ENCODE measurements around the gene ZNF750. TPM values are rescaled to one million over a fixed set of nuclear protein-coding genes. Genes with fewer than 3 reads are reported as not detected.

The ZNF750 gene
- total RNA-seq, 5 donors from 2014 or later (not counting 1 experiment from before 2014, with no cell fraction given), result not detected

DNA sequence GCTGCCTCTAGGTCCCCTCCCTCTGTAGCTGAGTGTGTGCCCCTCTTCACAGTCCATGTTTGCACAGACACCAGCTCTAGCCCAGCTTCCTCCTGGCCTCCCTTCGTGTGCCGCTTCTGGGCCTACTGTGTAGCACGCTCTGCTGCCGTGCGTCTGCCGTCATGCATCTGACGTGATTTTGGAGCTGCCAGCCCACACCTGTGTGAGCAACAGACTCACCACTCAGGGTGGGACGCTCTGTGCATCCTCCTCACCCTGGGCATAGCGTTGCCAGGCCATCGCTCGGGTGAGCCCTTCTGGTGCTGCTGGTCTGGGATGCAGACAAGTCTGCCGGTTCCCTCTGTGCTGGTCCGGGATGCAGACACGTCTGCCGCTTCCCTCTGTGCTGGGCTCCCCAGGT is 39.4 kb upstream of the ZNF750 start:
- peaks cover 6 to 7% of the 10 kb centered on the region in 2 donors for H3K36me3 ChIP-seq (ENCODE audit: control insufficient read depth in 2 of 2, extremely low read depth in 1 of 2, insufficient read depth in 1 of 2, low read length in 1 of 2)
- peaks cover 59 to 78% (median 75%) of the 10 kb centered on the region in 3 donors for H3K4me1 Mint-ChIP-seq
- ATAC-seq (replicated peaks in 1 of 4), result no peak
- H3K27me3 Mint-ChIP-seq, result no peaks in the 10 kb centered on the region
- CTCF ChIA-PET, result no interaction called here
- WGBS (ENCODE audit: insufficient coverage), result 97% methylated on average over 13 of the region's 15 CpGs
- H3K4me3 ChIP-seq (ENCODE audit: control insufficient read depth in 1 of 2, extremely low read depth in 1 of 2, low read length in 1 of 2), result no peak overlapping the region
- H3K4me1 ChIP-seq (ENCODE audit: control insufficient read depth in 1 of 2, extremely low read depth in 1 of 2, insufficient read depth in 2 of 2, low read length in 2 of 2), result peaks cover 28 to 47% of the 10 kb centered on the region in 2 experiments
- H3K9me3 ChIP-seq, result no peaks in the 10 kb centered on the region
- H3K4me3 Mint-ChIP-seq, result peak overlapping the region in 1 of 3 donors; percentile 24
- no peak overlapping the region for H3K27ac ChIP-seq (ENCODE audit: low read length)
- H3K36me3 Mint-ChIP-seq, result peaks cover 22% of the 10 kb centered on the region
- POLR2A ChIA-PET, result no interaction called here
- H3K27me3 ChIP-seq (replicated peaks in 1 of 2; ENCODE audit: control insufficient read depth in 2 of 2, extremely low read depth in 1 of 2, insufficient read depth in 2 of 2, low read length in 1 of 2), result no peaks in the 10 kb centered on the region
- no peak for DNase-seq
- peak overlapping the region in 1 of 2 donors; percentile 58 for H3K27ac Mint-ChIP-seq
- no peaks in the 10 kb centered on the region for H3K9me3 Mint-ChIP-seq

DNA sequence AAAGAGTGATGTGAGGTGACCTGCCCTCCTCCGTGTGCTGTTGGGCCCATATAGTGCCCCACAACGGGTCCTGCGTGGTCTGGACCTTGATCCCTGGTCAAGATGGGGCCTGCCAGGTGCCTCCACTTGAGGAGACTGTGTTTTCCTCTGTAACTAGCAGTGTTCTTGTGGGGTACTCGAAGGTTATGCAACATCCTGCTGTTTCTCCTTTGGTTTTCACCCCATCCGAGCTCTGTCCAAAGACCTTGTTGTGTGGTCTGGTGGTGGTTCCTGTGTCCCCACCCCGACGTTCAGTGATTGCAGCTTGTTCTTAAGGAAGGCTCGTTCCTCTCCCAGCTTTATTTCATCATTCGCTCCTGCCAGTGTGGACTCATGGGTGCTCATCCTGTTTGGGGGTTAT is 38.7 kb upstream of the ZNF750 start:
- WGBS (ENCODE audit: insufficient coverage), result 10% methylated on average over 2 of the region's 9 CpGs
- no peaks in the 10 kb centered on the region for H3K9me3 Mint-ChIP-seq
- H3K4me3 ChIP-seq (ENCODE audit: control insufficient read depth in 1 of 2, extremely low read depth in 1 of 2, low read length in 1 of 2), result no peak overlapping the region
- H3K4me3 Mint-ChIP-seq, result peak overlapping the region in 1 of 3 donors; percentile 24
- peaks cover 22% of the 10 kb centered on the region for H3K36me3 Mint-ChIP-seq
- peaks cover 7 to 9% of the 10 kb centered on the region in 2 donors for H3K36me3 ChIP-seq (ENCODE audit: control insufficient read depth in 2 of 2, extremely low read depth in 1 of 2, insufficient read depth in 1 of 2, low read length in 1 of 2)
- peaks cover 52 to 70% (median 67%) of the 10 kb centered on the region in 3 donors for H3K4me1 Mint-ChIP-seq
- CTCF ChIA-PET, result no interaction called here
- peak overlapping the region in 1 of 2 donors; percentile 23 for H3K27ac Mint-ChIP-seq
- no peak for ATAC-seq (replicated peaks in 1 of 4)
- H3K27me3 Mint-ChIP-seq, result no peaks in the 10 kb centered on the region
- no peaks in the 10 kb centered on the region for H3K27me3 ChIP-seq (replicated peaks in 1 of 2; ENCODE audit: control insufficient read depth in 2 of 2, extremely low read depth in 1 of 2, insufficient read depth in 2 of 2, low read length in 1 of 2)
- no peak for DNase-seq
- H3K9me3 ChIP-seq, result no peaks in the 10 kb centered on the region
- no peak overlapping the region for H3K27ac ChIP-seq (ENCODE audit: low read length)
- POLR2A ChIA-PET, result interaction anchor here in 1 of 2 donors (0.7 kb wide), 1 partner anchor 162 kb away, joined by 4 read pairs; the partner anchor contains the start of gene FN3KRP
- H3K4me1 ChIP-seq (ENCODE audit: control insufficient read depth in 1 of 2, extremely low read depth in 1 of 2, insufficient read depth in 2 of 2, low read length in 2 of 2), result peaks cover 24 to 40% of the 10 kb centered on the region in 2 experiments

DNA sequence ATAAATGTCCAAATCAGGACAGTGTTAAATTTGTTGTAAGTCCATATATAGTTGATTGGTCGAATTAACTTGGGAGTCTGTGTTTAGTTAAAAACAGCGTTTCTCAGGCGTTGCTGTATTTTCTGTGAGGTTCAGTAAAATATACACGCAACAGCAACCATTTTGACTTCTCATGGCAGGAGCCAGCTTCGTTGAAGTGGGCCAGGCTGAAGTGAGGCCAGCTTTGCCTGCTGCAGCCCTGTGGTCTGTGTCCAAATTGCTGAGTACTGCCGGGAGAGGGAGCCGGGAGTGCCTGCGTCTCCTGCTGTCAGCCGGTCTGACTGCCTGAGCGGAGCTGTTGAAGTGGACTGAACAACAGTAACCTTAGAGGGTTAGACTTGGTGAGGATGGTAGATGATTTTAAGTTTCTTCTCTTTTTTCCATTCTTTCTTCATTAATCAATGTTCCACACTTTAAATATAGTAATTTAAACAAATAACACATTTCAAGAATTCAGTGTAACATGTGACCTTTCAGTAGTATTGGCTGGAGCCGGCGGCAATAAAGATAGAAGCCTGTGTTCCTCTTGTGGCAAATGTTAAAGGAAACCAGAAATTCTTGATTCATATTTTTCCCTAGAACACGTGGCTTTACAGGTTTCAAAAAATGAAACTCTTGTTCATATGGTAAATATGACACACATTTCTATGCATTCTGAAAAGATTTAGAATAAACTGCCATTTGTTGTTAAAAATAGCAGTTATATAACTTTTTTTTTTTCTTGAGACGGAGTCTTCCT is 37.0 kb upstream of the ZNF750 start:
- CTCF ChIA-PET, result interaction anchor here in 1 of 2 donors (0.7 to 1.0 kb wide), 2 partner anchors 9 to 95 kb away, joined by 3 read pairs; no protein-coding TSS in a partner anchor
- Mint-ChIP-seq H3K27ac (peak overlapping the region in 1 of 2 donors; percentile 6), H3K4me3 (no peak overlapping the region), H3K9me3 (no peaks in the 10 kb centered on the region), H3K36me3 (peaks cover 25% of the 10 kb centered on the region), H3K27me3 (no peaks in the 10 kb centered on the region), H3K4me1 (peaks cover 34 to 58% (median 50%) of the 10 kb centered on the region in 3 donors)
- no peak overlapping the region for H3K27ac ChIP-seq (ENCODE audit: low read length)
- H3K27me3 ChIP-seq (replicated peaks in 1 of 2; ENCODE audit: control insufficient read depth in 2 of 2, extremely low read depth in 1 of 2, insufficient read depth in 2 of 2, low read length in 1 of 2), result no peaks in the 10 kb centered on the region
- DNase-seq (no peak), ATAC-seq (replicated peaks in 1 of 4) (no peak)
- H3K4me1 ChIP-seq (ENCODE audit: control insufficient read depth in 1 of 2, extremely low read depth in 1 of 2, insufficient read depth in 2 of 2, low read length in 2 of 2), result peaks cover 7 to 23% of the 10 kb centered on the region in 2 experiments
- 86% methylated on average over 5 of the region's 14 CpGs for WGBS (ENCODE audit: insufficient coverage)
- H3K9me3 ChIP-seq, result no peaks in the 10 kb centered on the region
- no peak overlapping the region for H3K4me3 ChIP-seq (ENCODE audit: control insufficient read depth in 1 of 2, extremely low read depth in 1 of 2, low read length in 1 of 2)
- H3K36me3 ChIP-seq (ENCODE audit: control insufficient read depth in 2 of 2, extremely low read depth in 1 of 2, insufficient read depth in 1 of 2, low read length in 1 of 2), result peaks cover 16 to 18% of the 10 kb centered on the region in 2 donors
- POLR2A ChIA-PET, result no interaction called here

DNA sequence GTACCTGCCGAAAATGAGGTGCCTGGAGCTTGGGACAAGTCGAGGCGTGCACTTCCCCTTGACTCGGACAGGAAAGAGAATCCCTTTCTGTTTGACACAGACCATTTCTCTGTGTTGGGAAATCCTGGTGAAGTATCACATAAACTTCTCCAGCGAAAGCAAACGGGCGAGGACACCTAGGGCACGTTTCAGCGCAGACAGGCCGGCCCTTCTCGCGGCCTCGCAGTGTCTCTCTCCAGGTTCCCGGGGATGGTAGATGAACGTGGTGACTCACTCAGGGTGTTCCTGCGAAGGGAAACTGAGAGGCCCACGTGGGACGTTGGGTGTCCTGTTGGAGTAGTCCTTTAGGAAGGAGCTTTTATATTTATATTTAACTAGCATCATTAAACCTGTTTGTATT is 36.3 kb upstream of the ZNF750 start:
- DNase-seq (no peak), ATAC-seq (replicated peaks in 1 of 4) (no peak)
- CTCF ChIA-PET, result interaction anchor here in 1 of 2 donors (1.0 kb wide), 1 partner anchor 94 kb away, joined by 3 read pairs; no protein-coding TSS in a partner anchor
- H3K4me3 Mint-ChIP-seq, result no peak overlapping the region
- Histone ChIP-seq H3K4me1 (ENCODE audit: control insufficient read depth in 1 of 2, extremely low read depth in 1 of 2, insufficient read depth in 2 of 2, low read length in 2 of 2) (peaks cover under 1 to 16% of the 10 kb centered on the region in 2 experiments), H3K4me3 (ENCODE audit: control insufficient read depth in 1 of 2, extremely low read depth in 1 of 2, low read length in 1 of 2) (no peak overlapping the region), H3K27me3 (replicated peaks in 1 of 2; ENCODE audit: control insufficient read depth in 2 of 2, extremely low read depth in 1 of 2, insufficient read depth in 2 of 2, low read length in 1 of 2) (no peaks in the 10 kb centered on the region), H3K9me3 (no peaks in the 10 kb centered on the region), H3K27ac (ENCODE audit: low read length) (no peak overlapping the region), H3K36me3 (ENCODE audit: control insufficient read depth in 2 of 2, extremely low read depth in 1 of 2, insufficient read depth in 1 of 2, low read length in 1 of 2) (peaks cover 21 to 22% of the 10 kb centered on the region in 2 donors)
- H3K9me3 Mint-ChIP-seq, result no peaks in the 10 kb centered on the region
- peaks cover 30 to 56% (median 45%) of the 10 kb centered on the region in 3 donors for H3K4me1 Mint-ChIP-seq
- no peaks in the 10 kb centered on the region for H3K27me3 Mint-ChIP-seq
- POLR2A ChIA-PET, result no interaction called here
- WGBS (ENCODE audit: insufficient coverage), result 84% methylated on average over 6 of the region's 18 CpGs
- H3K27ac Mint-ChIP-seq, result no peak overlapping the region
- peaks cover 27% of the 10 kb centered on the region for H3K36me3 Mint-ChIP-seq

DNA sequence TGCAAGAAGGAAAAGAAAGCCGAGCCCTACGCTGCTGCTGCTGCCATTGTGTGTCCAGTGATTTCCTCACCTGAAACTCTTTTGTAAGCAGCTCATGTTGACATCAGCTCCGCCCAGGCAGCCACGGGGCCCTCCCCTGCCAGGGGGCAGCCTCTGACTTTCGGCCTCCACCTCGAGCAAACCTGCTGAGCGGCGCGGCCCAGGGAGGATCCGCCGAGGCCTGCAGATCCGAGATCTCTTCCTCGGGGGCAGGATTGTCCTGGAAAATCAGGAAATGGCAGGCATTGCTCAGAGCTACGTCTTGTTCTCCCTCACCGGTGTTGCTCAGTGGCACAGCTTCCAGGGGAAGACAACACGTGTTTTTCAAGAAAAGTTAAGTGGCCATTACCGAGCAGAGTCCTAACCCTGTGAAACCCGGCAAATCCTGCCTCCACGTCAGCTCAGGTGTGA is 35.6 kb upstream of the ZNF750 start:
- Mint-ChIP-seq H3K36me3 (peaks cover 34% of the 10 kb centered on the region), H3K27ac (no peak overlapping the region), H3K4me3 (no peak overlapping the region), H3K4me1 (peaks cover 24 to 53% (median 39%) of the 10 kb centered on the region in 3 donors), H3K27me3 (no peaks in the 10 kb centered on the region), H3K9me3 (no peaks in the 10 kb centered on the region)
- Histone ChIP-seq H3K9me3 (no peaks in the 10 kb centered on the region), H3K36me3 (ENCODE audit: control insufficient read depth in 2 of 2, extremely low read depth in 1 of 2, insufficient read depth in 1 of 2, low read length in 1 of 2) (peaks cover 25 to 26% of the 10 kb centered on the region in 2 donors), H3K27me3 (replicated peaks in 1 of 2; ENCODE audit: control insufficient read depth in 2 of 2, extremely low read depth in 1 of 2, insufficient read depth in 2 of 2, low read length in 1 of 2) (no peaks in the 10 kb centered on the region), H3K4me1 (ENCODE audit: control insufficient read depth in 1 of 2, extremely low read depth in 1 of 2, insufficient read depth in 2 of 2, low read length in 2 of 2) (peaks cover 0 to 9% of the 10 kb centered on the region in 2 experiments), H3K4me3 (ENCODE audit: control insufficient read depth in 1 of 2, extremely low read depth in 1 of 2, low read length in 1 of 2) (no peak overlapping the region), H3K27ac (ENCODE audit: low read length) (no peak overlapping the region)
- DNase-seq (no peak), ATAC-seq (replicated peaks in 1 of 4) (no peak)
- ChIA-PET CTCF (no interaction called here), POLR2A (no interaction called here)
- 94% methylated on average over 19 of the region's 19 CpGs for WGBS (ENCODE audit: insufficient coverage)

DNA sequence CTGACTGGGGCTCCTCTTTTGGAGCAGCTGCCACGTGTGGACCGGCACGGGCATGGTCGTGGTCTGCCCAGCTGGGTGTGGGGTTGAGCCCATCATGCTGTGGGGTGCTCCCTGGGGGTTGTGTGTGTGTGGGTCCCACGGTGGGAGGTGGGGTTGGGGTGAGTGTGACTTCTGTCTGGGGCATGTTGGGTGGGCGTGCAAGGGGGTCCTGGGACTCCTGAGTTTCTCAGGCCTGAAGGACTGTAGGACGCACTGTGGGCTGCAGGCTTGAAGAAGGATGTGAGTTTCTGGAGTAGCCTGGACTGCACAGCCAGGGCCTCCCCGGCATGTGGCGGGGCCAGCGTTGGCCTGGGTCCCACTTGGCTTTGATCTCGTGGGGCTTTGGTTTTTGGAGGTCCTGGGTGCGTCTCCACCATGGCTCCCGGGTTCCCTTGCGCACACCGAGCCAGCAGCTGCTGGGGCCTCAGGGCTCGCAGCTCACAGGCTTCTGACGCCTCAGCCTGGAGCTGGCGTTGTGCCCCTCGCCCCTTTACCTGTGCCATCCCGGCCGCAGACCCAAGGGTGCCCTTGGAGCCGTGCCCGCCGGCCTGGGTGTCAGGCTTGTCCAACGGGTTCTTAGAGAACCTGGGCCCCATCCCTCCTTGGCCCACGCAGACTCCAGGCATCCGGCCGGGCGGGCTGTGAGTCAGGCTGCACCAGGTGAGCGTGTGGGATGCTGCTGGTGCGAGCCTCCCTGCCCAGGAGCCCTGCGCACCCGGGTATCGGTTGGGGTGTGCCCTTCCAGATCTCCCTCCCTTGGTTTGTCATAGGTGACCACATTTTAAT is 34.4 kb upstream of the ZNF750 start:
- Histone ChIP-seq H3K9me3 (no peaks in the 10 kb centered on the region), H3K4me3 (ENCODE audit: control insufficient read depth in 1 of 2, extremely low read depth in 1 of 2, low read length in 1 of 2) (no peak overlapping the region), H3K27me3 (replicated peaks in 1 of 2; ENCODE audit: control insufficient read depth in 2 of 2, extremely low read depth in 1 of 2, insufficient read depth in 2 of 2, low read length in 1 of 2) (no peaks in the 10 kb centered on the region), H3K36me3 (ENCODE audit: control insufficient read depth in 2 of 2, extremely low read depth in 1 of 2, insufficient read depth in 1 of 2, low read length in 1 of 2) (peaks cover 27 to 32% of the 10 kb centered on the region in 2 donors), H3K4me1 (ENCODE audit: control insufficient read depth in 1 of 2, extremely low read depth in 1 of 2, insufficient read depth in 2 of 2, low read length in 2 of 2) (peaks cover 0 to 4% of the 10 kb centered on the region in 2 experiments), H3K27ac (ENCODE audit: low read length) (no peak overlapping the region)
- 94% methylated on average over 33 of the region's 34 CpGs for WGBS (ENCODE audit: insufficient coverage)
- Mint-ChIP-seq H3K27me3 (no peaks in the 10 kb centered on the region), H3K4me1 (peaks cover 12 to 47% (median 27%) of the 10 kb centered on the region in 3 donors), H3K36me3 (peaks cover 31% of the 10 kb centered on the region), H3K4me3 (no peak overlapping the region), H3K27ac (no peak overlapping the region), H3K9me3 (no peaks in the 10 kb centered on the region)
- ChIA-PET POLR2A (no interaction called here), CTCF (no interaction called here)
- ATAC-seq (replicated peaks in 1 of 4) (no peak), DNase-seq (no peak)

Measured in T-cell (primary cell).